ENCODE results near the gene IMP4.

Gene IMP4

GRCh38 chr2:130359466-130359865, 16.8 kb downstream of the IMP4 start:
- no peaks in the 10 kb centered on the region for H3K9me3 ChIP-seq (ENCODE audit: control insufficient read depth, low read length)
- H3K9ac ChIP-seq: no peak overlapping the region
- no peaks in the 10 kb centered on the region for H3K79me2 ChIP-seq
- no peak overlapping the region for H3K27ac ChIP-seq
- no peaks in the 10 kb centered on the region for H3K27me3 ChIP-seq (ENCODE audit: control insufficient read depth, insufficient read depth, low read length)
- no peaks in the 10 kb centered on the region for H3K36me3 ChIP-seq (ENCODE audit: control insufficient read depth, insufficient read depth, low read length)
- H3K4me1 ChIP-seq: peaks cover 12% of the 10 kb centered on the region
- H3K4me3 ChIP-seq (ENCODE audit: low read depth, low read length): no peak overlapping the region
- H3K4me2 ChIP-seq (ENCODE audit: low read length): no peak overlapping the region
- H2AFZ ChIP-seq: no peak overlapping the region
- no peak for TF ChIP-seq CTCF (IDR thresholded peaks at IDR 0.05)

- no peak overlapping the region for H3K27ac ChIP-seq
- H3K4me3 ChIP-seq (ENCODE audit: low read depth, low read length): no peak overlapping the region
- no peak for TF ChIP-seq CTCF (IDR thresholded peaks at IDR 0.05)
- no peaks in the 10 kb centered on the region for H3K27me3 ChIP-seq (ENCODE audit: control insufficient read depth, insufficient read depth, low read length)
- H3K9ac ChIP-seq: no peak overlapping the region
- no peak overlapping the region for H3K4me2 ChIP-seq (ENCODE audit: low read length)
- H3K36me3 ChIP-seq (ENCODE audit: control insufficient read depth, insufficient read depth, low read length): no peaks in the 10 kb centered on the region
- H3K4me1 ChIP-seq: no peaks in the 10 kb centered on the region
- H2AFZ ChIP-seq: no peak overlapping the region
- H3K9me3 ChIP-seq (ENCODE audit: control insufficient read depth, low read length): no peaks in the 10 kb centered on the region
- no peaks in the 10 kb centered on the region for H3K79me2 ChIP-seq
Measured at GRCh38 chr2:130363479-130363878, 20.8 kb downstream of the IMP4 start.

DNA sequence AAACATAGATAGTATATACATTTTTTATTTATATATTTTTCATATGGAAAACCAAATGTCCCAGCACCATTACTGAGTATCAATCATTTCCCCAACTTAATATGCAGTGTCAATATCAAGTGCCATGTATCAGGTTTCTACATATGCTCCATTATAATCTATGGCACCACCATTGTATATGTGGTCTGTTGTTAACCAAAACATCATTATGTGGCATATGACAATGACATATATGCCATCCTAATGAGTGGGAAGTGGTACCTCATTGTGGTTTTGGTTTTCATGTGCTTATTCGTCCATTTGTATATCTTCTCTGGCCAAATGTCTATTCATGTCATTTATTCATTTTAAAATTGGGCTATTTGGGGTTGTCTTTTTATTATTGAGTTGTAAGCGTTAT, 22.4 kb downstream of the IMP4 start:
- no peak for TF ChIP-seq CTCF (IDR thresholded peaks at IDR 0.05)
- no peak overlapping the region for H3K9ac ChIP-seq
- no peaks in the 10 kb centered on the region for H3K4me1 ChIP-seq
- H3K4me3 ChIP-seq (ENCODE audit: low read depth, low read length): no peak overlapping the region
- H3K9me3 ChIP-seq (ENCODE audit: control insufficient read depth, low read length): no peaks in the 10 kb centered on the region
- no peak overlapping the region for H3K27ac ChIP-seq
- no peak overlapping the region for H3K4me2 ChIP-seq (ENCODE audit: low read length)
- no peaks in the 10 kb centered on the region for H3K36me3 ChIP-seq (ENCODE audit: control insufficient read depth, insufficient read depth, low read length)
- no peaks in the 10 kb centered on the region for H3K27me3 ChIP-seq (ENCODE audit: control insufficient read depth, insufficient read depth, low read length)
- H2AFZ ChIP-seq: no peak overlapping the region
- no peaks in the 10 kb centered on the region for H3K79me2 ChIP-seq

- no peaks in the 10 kb centered on the region for H3K36me3 ChIP-seq (ENCODE audit: control insufficient read depth, insufficient read depth, low read length)
- H3K9me3 ChIP-seq (ENCODE audit: control insufficient read depth, low read length): no peaks in the 10 kb centered on the region
- no peaks in the 10 kb centered on the region for H3K4me1 ChIP-seq
- no peak overlapping the region for H3K9ac ChIP-seq
- H3K27ac ChIP-seq: no peak overlapping the region
- no peak overlapping the region for H3K4me2 ChIP-seq (ENCODE audit: low read length)
- H3K27me3 ChIP-seq (ENCODE audit: control insufficient read depth, insufficient read depth, low read length): no peaks in the 10 kb centered on the region
- no peak for TF ChIP-seq CTCF (IDR thresholded peaks at IDR 0.05)
- no peak overlapping the region for H3K4me3 ChIP-seq (ENCODE audit: low read depth, low read length)
- H2AFZ ChIP-seq: no peak overlapping the region
- H3K79me2 ChIP-seq: no peaks in the 10 kb centered on the region
Measured at GRCh38 chr2:130365963-130366362, 23.3 kb downstream of the IMP4 start.

DNA sequence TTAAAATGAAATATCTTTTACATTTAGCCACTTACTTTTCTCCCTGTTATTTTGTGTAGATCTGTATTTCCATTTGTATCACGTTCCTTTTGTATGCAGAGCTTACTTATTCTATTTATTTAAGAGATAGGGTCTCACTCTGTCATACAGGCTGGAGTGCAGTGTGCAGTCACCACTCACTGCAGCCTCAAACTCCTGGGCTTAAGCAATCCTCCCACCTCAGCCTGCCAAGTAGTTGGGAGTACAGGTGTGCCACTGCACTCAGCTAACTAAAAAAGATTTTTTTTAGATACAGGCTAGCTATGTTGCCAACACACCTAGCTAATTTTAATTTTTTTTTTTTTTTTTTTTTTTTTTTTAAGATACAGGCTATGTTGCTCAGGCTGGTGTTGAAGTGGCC, 24.0 kb downstream of the IMP4 start:
- H3K79me2 ChIP-seq: no peaks in the 10 kb centered on the region
- H3K4me1 ChIP-seq: no peaks in the 10 kb centered on the region
- H3K36me3 ChIP-seq (ENCODE audit: control insufficient read depth, insufficient read depth, low read length): no peaks in the 10 kb centered on the region
- H3K27me3 ChIP-seq (ENCODE audit: control insufficient read depth, insufficient read depth, low read length): no peaks in the 10 kb centered on the region
- no peak overlapping the region for H3K27ac ChIP-seq
- H3K9ac ChIP-seq: no peak overlapping the region
- no peaks in the 10 kb centered on the region for H3K9me3 ChIP-seq (ENCODE audit: control insufficient read depth, low read length)
- TF ChIP-seq CTCF (IDR thresholded peaks at IDR 0.05): no peak
- no peak overlapping the region for H3K4me3 ChIP-seq (ENCODE audit: low read depth, low read length)
- H2AFZ ChIP-seq: no peak overlapping the region
- no peak overlapping the region for H3K4me2 ChIP-seq (ENCODE audit: low read length)

Data from parathyroid adenoma (tissue), 2 donors.